Peyer's patch (tissue), 4 donors: Measurements from ENCODE around the gene SMTNL2.

Experiments used
- POLR2A ChIP-seq, 2 donors: fragments of 450-650 bp; IDR thresholded peaks; one replicate each; pipeline ENCODE4 v1.5.1; 2017; ENCODE audit warnings: antibody characterized with exemption in 2 of 2, mild to moderate bottlenecking in 2 of 2, moderate library complexity in 2 of 2
- TF ChIP-seq, protein P1 (sequence below), 6 experiments: fragments of 450-650 bp in 4 of 6; fragments of 200-600 bp in 2 of 6; sonication (generic) in 1 of 6; IDR thresholded peaks; one replicate each; pipeline ENCODE4 v1.5.1; 2017 to 2019; ENCODE audit warnings: antibody characterized with exemption in 6 of 6, mild to moderate bottlenecking in 3 of 6, moderate library complexity in 1 of 6

DNA sequence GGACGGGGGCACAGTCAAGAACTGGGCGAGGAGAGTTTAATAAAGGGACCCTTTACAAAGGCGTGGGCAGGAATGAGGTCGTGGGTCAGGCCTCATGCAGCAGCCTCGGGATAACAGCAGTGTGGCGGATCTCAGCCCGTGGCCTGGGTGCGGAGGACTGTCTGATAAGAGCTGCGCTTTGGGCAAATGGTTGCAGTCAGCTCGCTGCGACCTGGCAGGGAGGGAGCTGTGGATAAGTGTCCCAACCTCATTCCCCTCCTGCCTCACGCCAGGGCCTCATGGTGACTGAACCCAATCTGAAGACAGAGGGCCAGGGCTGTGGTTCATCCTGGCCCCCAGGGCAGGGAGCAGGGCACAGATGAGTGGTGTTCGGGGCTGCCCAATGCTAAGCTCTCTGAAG lies 13.6 kb downstream of the SMTNL2 start:
- TF ChIP-seq, protein P1, sequence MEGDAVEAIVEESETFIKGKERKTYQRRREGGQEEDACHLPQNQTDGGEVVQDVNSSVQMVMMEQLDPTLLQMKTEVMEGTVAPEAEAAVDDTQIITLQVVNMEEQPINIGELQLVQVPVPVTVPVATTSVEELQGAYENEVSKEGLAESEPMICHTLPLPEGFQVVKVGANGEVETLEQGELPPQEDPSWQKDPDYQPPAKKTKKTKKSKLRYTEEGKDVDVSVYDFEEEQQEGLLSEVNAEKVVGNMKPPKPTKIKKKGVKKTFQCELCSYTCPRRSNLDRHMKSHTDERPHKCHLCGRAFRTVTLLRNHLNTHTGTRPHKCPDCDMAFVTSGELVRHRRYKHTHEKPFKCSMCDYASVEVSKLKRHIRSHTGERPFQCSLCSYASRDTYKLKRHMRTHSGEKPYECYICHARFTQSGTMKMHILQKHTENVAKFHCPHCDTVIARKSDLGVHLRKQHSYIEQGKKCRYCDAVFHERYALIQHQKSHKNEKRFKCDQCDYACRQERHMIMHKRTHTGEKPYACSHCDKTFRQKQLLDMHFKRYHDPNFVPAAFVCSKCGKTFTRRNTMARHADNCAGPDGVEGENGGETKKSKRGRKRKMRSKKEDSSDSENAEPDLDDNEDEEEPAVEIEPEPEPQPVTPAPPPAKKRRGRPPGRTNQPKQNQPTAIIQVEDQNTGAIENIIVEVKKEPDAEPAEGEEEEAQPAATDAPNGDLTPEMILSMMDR (IDR thresholded peaks at IDR 0.05) = no peak
- no peak for TF ChIP-seq POLR2A (IDR thresholded peaks at IDR 0.05)
